ENCODE data around the gene EAPP. TPM values are rescaled to one million over a fixed set of nuclear protein-coding genes. Genes with fewer than 3 reads are reported as not detected.
"Not testable (repeated sequence)": the region's sequence is repeated elsewhere in the genome, so short reads cannot be mapped to it uniquely, and the experiment has no call there.

The EAPP gene
- total and polyA plus RNA-seq, 5 donors from 2014 or later: 86.0 to 171 (median 138) TPM

GRCh38 chr14:34547136-34547520 is 7.6 kb upstream of the EAPP start:
- Mint-ChIP-seq H3K9me3 (peaks cover 0 to 16% (median 0%) of the 10 kb centered on the region in 7 donors), H3K4me1 (peaks cover 0 to 12% (median 9%) of the 10 kb centered on the region in 4 donors)
- not testable (repeated sequence) for DNase-seq; H3K4me3 Mint-ChIP-seq; H3K36me3 ChIP-seq (ENCODE audit: control insufficient read depth, insufficient read depth, low read length); H3K4me1 ChIP-seq (ENCODE audit: control insufficient read depth, insufficient read depth, low read length, poor library complexity, severe bottlenecking); H3K4me3 ChIP-seq (ENCODE audit: low read depth, low read length); H3K27me3 Mint-ChIP-seq; H3K27me3 ChIP-seq (ENCODE audit: control insufficient read depth, insufficient read depth, low read length); H3K9me3 ChIP-seq (ENCODE audit: control insufficient read depth in 2 of 2, low read length in 2 of 2); H3K27ac ChIP-seq (ENCODE audit: insufficient read depth, low read length, poor library complexity, severe bottlenecking); H3K36me3 Mint-ChIP-seq; H3K27ac Mint-ChIP-seq
- peak in 1 of 2 donors; percentile 2 for ATAC-seq (ENCODE audit: low read depth in 2 of 2)

DNA sequence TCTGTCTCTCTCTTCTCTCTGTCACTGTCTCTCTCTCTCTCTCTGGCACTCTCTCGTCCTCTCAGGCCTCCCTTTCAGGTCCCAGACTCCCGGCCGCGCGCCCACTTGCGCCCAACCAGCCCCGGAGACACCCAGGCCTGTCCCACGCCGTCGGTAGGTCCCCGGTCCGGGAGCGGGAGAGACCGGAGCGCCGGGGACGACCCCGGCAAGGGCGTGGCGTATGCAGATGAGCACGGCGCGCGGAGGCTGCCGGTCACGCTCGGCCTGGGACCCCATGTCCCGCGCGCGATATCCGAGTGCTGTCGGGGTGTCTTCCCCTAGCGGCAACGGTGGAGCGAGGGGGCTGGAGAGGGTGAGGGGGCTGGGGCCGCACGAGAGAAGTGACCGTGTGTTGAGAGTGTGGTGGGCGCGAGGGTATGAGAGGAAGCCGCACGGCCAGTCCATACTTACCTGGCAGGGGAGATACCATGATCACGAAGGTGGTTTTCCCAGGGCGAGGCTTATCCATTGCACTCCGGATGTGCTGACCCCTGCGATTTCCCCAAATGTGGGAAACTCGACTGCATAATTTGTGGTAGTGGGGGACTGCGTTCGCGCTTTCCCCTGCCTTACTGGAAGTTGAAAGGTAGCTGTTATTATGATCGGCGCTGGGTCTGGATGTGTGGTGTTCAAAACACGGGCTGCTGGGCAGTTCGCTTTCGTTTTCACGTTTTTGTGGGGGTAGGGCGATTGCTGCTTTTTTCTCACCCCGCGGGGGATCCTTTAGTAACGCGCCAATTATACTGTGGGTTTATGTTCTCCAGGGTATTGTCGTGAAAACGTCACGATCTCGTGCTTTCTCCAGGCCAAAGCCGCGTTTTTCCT is 7.0 kb upstream of the EAPP start:
- H3K4me3 Mint-ChIP-seq; H3K9me3 ChIP-seq (ENCODE audit: control insufficient read depth in 2 of 2, low read length in 2 of 2); H3K36me3 ChIP-seq (ENCODE audit: control insufficient read depth, insufficient read depth, low read length); H3K27me3 Mint-ChIP-seq; H3K4me3 ChIP-seq (ENCODE audit: low read depth, low read length); DNase-seq; H3K27ac Mint-ChIP-seq; H3K27ac ChIP-seq (ENCODE audit: insufficient read depth, low read length, poor library complexity, severe bottlenecking); H3K27me3 ChIP-seq (ENCODE audit: control insufficient read depth, insufficient read depth, low read length); H3K36me3 Mint-ChIP-seq; H3K4me1 ChIP-seq (ENCODE audit: control insufficient read depth, insufficient read depth, low read length, poor library complexity, severe bottlenecking): not testable (repeated sequence)
- peak; percentile 78 to 79 for ATAC-seq (ENCODE audit: low read depth in 2 of 2)
- Mint-ChIP-seq H3K9me3 (peaks cover 0 to 11% (median 0%) of the 10 kb centered on the region in 7 donors), H3K4me1 (peaks cover 0 to 12% (median 6%) of the 10 kb centered on the region in 4 donors)

GRCh38 chr14:34540181-34541059 is 919 bp upstream of the EAPP start:
- ATAC-seq (ENCODE audit: low read depth in 2 of 2); H3K27me3 Mint-ChIP-seq; H3K9me3 ChIP-seq (ENCODE audit: control insufficient read depth in 2 of 2, low read length in 2 of 2); H3K27me3 ChIP-seq (ENCODE audit: control insufficient read depth, insufficient read depth, low read length); DNase-seq; H3K9me3 Mint-ChIP-seq: not testable (repeated sequence)
- Histone ChIP-seq H3K27ac (ENCODE audit: insufficient read depth, low read length, poor library complexity, severe bottlenecking) (peak overlapping the region; percentile 95), H3K4me3 (ENCODE audit: low read depth, low read length) (peak overlapping the region; percentile 99), H3K4me1 (ENCODE audit: control insufficient read depth, insufficient read depth, low read length, poor library complexity, severe bottlenecking) (peaks cover 30% of the 10 kb centered on the region), H3K36me3 (ENCODE audit: control insufficient read depth, insufficient read depth, low read length) (peaks cover 10% of the 10 kb centered on the region)
- Mint-ChIP-seq H3K4me3 (peak overlapping the region; percentile 99 to 100 (median 100)), H3K4me1 (peaks cover 10 to 40% (median 24%) of the 10 kb centered on the region in 4 donors), H3K27ac (peak overlapping the region; percentile 99 to 100 (median 100)), H3K36me3 (peaks cover 11% of the 10 kb centered on the region)

GRCh38 chr14:34538871-34539406 is 562 bp downstream of the EAPP start:
- H3K36me3 ChIP-seq (ENCODE audit: control insufficient read depth, insufficient read depth, low read length): peaks cover 16% of the 10 kb centered on the region
- ATAC-seq (ENCODE audit: low read depth in 2 of 2): peak; percentile 6 to 10
- peaks cover 11% of the 10 kb centered on the region for H3K36me3 Mint-ChIP-seq
- peaks cover 30% of the 10 kb centered on the region for H3K4me1 ChIP-seq (ENCODE audit: control insufficient read depth, insufficient read depth, low read length, poor library complexity, severe bottlenecking)
- H3K9me3 ChIP-seq (ENCODE audit: control insufficient read depth in 2 of 2, low read length in 2 of 2): no peaks in the 10 kb centered on the region
- H3K27me3 Mint-ChIP-seq: no peaks in the 10 kb centered on the region
- peaks cover 0 to 1% (median 0%) of the 10 kb centered on the region in 7 donors for H3K9me3 Mint-ChIP-seq
- H3K27me3 ChIP-seq (ENCODE audit: control insufficient read depth, insufficient read depth, low read length): no peaks in the 10 kb centered on the region
- peak overlapping the region; percentile 95 for H3K27ac ChIP-seq (ENCODE audit: insufficient read depth, low read length, poor library complexity, severe bottlenecking)
- H3K4me1 Mint-ChIP-seq: peaks cover 10 to 46% (median 24%) of the 10 kb centered on the region in 4 donors
- no peak for DNase-seq
- H3K4me3 ChIP-seq (ENCODE audit: low read depth, low read length): peak overlapping the region; percentile 99
- peak overlapping the region; percentile 99 to 100 (median 100) for H3K4me3 Mint-ChIP-seq
- peak overlapping the region; percentile 99 to 100 (median 100) for H3K27ac Mint-ChIP-seq

- peak overlapping the region; percentile 99 for H3K4me3 ChIP-seq (ENCODE audit: low read depth, low read length)
- H3K36me3 Mint-ChIP-seq: peaks cover 18% of the 10 kb centered on the region
- not testable (repeated sequence) for H3K27me3 ChIP-seq (ENCODE audit: control insufficient read depth, insufficient read depth, low read length); DNase-seq; ATAC-seq (ENCODE audit: low read depth in 2 of 2); H3K27me3 Mint-ChIP-seq; H3K9me3 ChIP-seq (ENCODE audit: control insufficient read depth in 2 of 2, low read length in 2 of 2); H3K9me3 Mint-ChIP-seq
- peak overlapping the region; percentile 99 to 100 (median 100) for H3K4me3 Mint-ChIP-seq
- peaks cover 24% of the 10 kb centered on the region for H3K36me3 ChIP-seq (ENCODE audit: control insufficient read depth, insufficient read depth, low read length)
- H3K27ac Mint-ChIP-seq: peak overlapping the region in 2 of 3 donors; percentile 86 to 100
- H3K4me1 ChIP-seq (ENCODE audit: control insufficient read depth, insufficient read depth, low read length, poor library complexity, severe bottlenecking): peaks cover 30% of the 10 kb centered on the region
- H3K27ac ChIP-seq (ENCODE audit: insufficient read depth, low read length, poor library complexity, severe bottlenecking): peak overlapping the region; percentile 95
- H3K4me1 Mint-ChIP-seq: peaks cover 15 to 50% (median 30%) of the 10 kb centered on the region in 4 donors
Measured at GRCh38 chr14:34538096-34538495, 1.4 kb downstream of the EAPP start.

- H3K4me3 Mint-ChIP-seq: peak overlapping the region; percentile 67 to 100 (median 72)
- peaks cover 15 to 50% (median 30%) of the 10 kb centered on the region in 4 donors for H3K4me1 Mint-ChIP-seq
- DNase-seq (no peak), ATAC-seq (ENCODE audit: low read depth in 2 of 2) (no peak)
- Histone ChIP-seq H3K27ac (ENCODE audit: insufficient read depth, low read length, poor library complexity, severe bottlenecking) (no peak overlapping the region), H3K4me3 (ENCODE audit: low read depth, low read length) (peak overlapping the region; percentile 52), H3K36me3 (ENCODE audit: control insufficient read depth, insufficient read depth, low read length) (peaks cover 24% of the 10 kb centered on the region), H3K9me3 (ENCODE audit: control insufficient read depth in 2 of 2, low read length in 2 of 2) (no peaks in the 10 kb centered on the region), H3K4me1 (ENCODE audit: control insufficient read depth, insufficient read depth, low read length, poor library complexity, severe bottlenecking) (peaks cover 30% of the 10 kb centered on the region), H3K27me3 (ENCODE audit: control insufficient read depth, insufficient read depth, low read length) (no peaks in the 10 kb centered on the region)
- no peaks in the 10 kb centered on the region for H3K27me3 Mint-ChIP-seq
- peaks cover 0 to 1% (median 0%) of the 10 kb centered on the region in 7 donors for H3K9me3 Mint-ChIP-seq
- H3K36me3 Mint-ChIP-seq: peaks cover 20% of the 10 kb centered on the region
- peak overlapping the region in 1 of 3 donors; percentile 100 for H3K27ac Mint-ChIP-seq
Measured at GRCh38 chr14:34537677-34538009, 1.9 kb downstream of the EAPP start.

DNA sequence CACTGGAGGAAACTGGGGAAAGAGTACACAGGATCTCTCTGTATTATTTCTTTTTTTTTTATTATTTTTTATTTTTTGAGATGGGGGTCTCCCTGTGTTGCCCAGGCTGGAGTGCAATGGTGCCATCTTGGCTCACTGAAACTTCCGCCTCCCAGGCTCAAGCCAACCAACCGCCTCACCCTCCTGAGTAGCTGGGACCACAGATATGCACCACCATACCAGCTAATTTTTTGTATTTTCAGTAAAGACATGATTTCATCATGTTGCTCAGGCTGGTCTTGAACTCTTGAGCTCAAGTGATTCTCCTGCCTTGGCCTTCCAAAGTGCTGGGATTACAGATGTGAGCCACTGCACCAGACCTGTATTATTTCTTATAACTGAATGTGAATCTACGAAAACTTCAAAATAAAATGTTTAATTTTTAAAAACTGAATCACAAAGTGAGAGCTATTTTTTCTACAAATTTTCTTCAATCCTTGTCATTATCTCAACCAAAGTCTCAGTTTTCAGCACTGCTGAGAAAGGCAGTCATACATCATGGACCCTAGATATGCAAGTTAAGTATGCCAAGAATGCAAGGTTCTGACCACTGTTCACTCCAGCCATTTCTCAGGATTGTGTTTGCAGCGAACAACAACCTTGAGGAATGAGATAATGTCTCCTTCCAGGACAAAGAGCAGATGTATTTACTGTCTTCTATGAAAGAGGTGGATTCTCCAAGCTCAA is 2.4 kb downstream of the EAPP start:
- peaks cover 0 to 1% (median 0%) of the 10 kb centered on the region in 7 donors for H3K9me3 Mint-ChIP-seq
- Histone ChIP-seq H3K27me3 (ENCODE audit: control insufficient read depth, insufficient read depth, low read length) (no peaks in the 10 kb centered on the region), H3K27ac (ENCODE audit: insufficient read depth, low read length, poor library complexity, severe bottlenecking) (no peak overlapping the region), H3K9me3 (ENCODE audit: control insufficient read depth in 2 of 2, low read length in 2 of 2) (no peaks in the 10 kb centered on the region), H3K4me1 (ENCODE audit: control insufficient read depth, insufficient read depth, low read length, poor library complexity, severe bottlenecking) (peaks cover 30% of the 10 kb centered on the region), H3K4me3 (ENCODE audit: low read depth, low read length) (peak overlapping the region; percentile 52), H3K36me3 (ENCODE audit: control insufficient read depth, insufficient read depth, low read length) (peaks cover 29% of the 10 kb centered on the region)
- H3K36me3 Mint-ChIP-seq: peaks cover 20% of the 10 kb centered on the region
- H3K27me3 Mint-ChIP-seq: no peaks in the 10 kb centered on the region
- peaks cover 15 to 52% (median 30%) of the 10 kb centered on the region in 4 donors for H3K4me1 Mint-ChIP-seq
- peak overlapping the region in 1 of 3 donors; percentile 100 for H3K27ac Mint-ChIP-seq
- ATAC-seq (ENCODE audit: low read depth in 2 of 2) (no peak), DNase-seq (no peak)
- peak overlapping the region; percentile 67 to 100 (median 72) for H3K4me3 Mint-ChIP-seq
